GM12872 (cell line): ENCODE results near the gene SLC30A2.

Experiments used
- CTCF ChIP-seq: IDR thresholded peaks from 3 replicates; pipeline ENCODE4 v1.5.1; 2011; ENCODE audit warnings: low read depth, mild to moderate bottlenecking, low read length, moderate library complexity; ENCODE audit not compliant: insufficient read depth

The SLC30A2 gene

GRCh38 chr1:26044971-26045721 is 772 bp downstream of the SLC30A2 start:
- TF ChIP-seq CTCF = no peak

GRCh38 chr1:26044414-26044813 is 1.5 kb downstream of the SLC30A2 start:
- no peak for TF ChIP-seq CTCF

GRCh38 chr1:26043765-26044164 is 2.2 kb downstream of the SLC30A2 start:
- TF ChIP-seq CTCF = no peak

- TF ChIP-seq CTCF = no peak
Measured at GRCh38 chr1:26041978-26042377, 3.9 kb downstream of the SLC30A2 start.

- TF ChIP-seq CTCF = no peak
Measured at GRCh38 chr1:26041401-26041800, 4.5 kb downstream of the SLC30A2 start.

- TF ChIP-seq CTCF = no peak
Measured at GRCh38 chr1:26038904-26039303, 7.0 kb downstream of the SLC30A2 start.

GRCh38 chr1:26038477-26038876 is 7.4 kb downstream of the SLC30A2 start:
- no peak for TF ChIP-seq CTCF
